Activated T-cell treated with anti-CD3 and anti-CD28 coated beads for 1 hour (primary cell): ENCODE measurements around the gene SGCD.

Experiments
- DNase-seq: peaks from one replicate; pipeline ENCODE4 v3.0.0-alpha.2; 2020; ENCODE audit warnings: low read depth

The SGCD gene

GRCh38 chr5:156401804-156402203, 74.8 kb downstream of the SGCD start:
- DNase-seq: no peak

GRCh38 chr5:156402387-156402921, 75.5 kb downstream of the SGCD start:
- no peak for DNase-seq

GRCh38 chr5:156405988-156406387, 79.0 kb downstream of the SGCD start:
- no peak for DNase-seq

- no peak for DNase-seq
Measured at GRCh38 chr5:156407251-156407650, 80.3 kb downstream of the SGCD start.

GRCh38 chr5:156409834-156410233, 82.9 kb downstream of the SGCD start:
- no peak for DNase-seq

GRCh38 chr5:156411185-156411613, 84.2 kb downstream of the SGCD start:
- no peak for DNase-seq

GRCh38 chr5:156411957-156412356, 85.0 kb downstream of the SGCD start:
- DNase-seq: no peak

GRCh38 chr5:156414391-156414790, 87.4 kb downstream of the SGCD start:
- no peak for DNase-seq

- no peak for DNase-seq
Measured at GRCh38 chr5:156419661-156420060, 92.7 kb downstream of the SGCD start.

- DNase-seq: no peak
Measured at GRCh38 chr5:156420665-156421064, 93.7 kb downstream of the SGCD start.

- no peak for DNase-seq
Measured at GRCh38 chr5:156421798-156422197, 94.8 kb downstream of the SGCD start.

GRCh38 chr5:156423597-156423996, 96.6 kb downstream of the SGCD start:
- DNase-seq: no peak

- no peak for DNase-seq
Measured at GRCh38 chr5:156427315-156427714, 100.4 kb downstream of the SGCD start.

GRCh38 chr5:156431956-156432829, 105.2 kb downstream of the SGCD start:
- DNase-seq: no peak

GRCh38 chr5:156432830-156433105, 105.8 kb downstream of the SGCD start:
- DNase-seq: no peak

GRCh38 chr5:156434471-156434870, 107.5 kb downstream of the SGCD start:
- no peak for DNase-seq

- DNase-seq: no peak
Measured at GRCh38 chr5:156435101-156435500, 108.1 kb downstream of the SGCD start.

- no peak for DNase-seq
Measured at GRCh38 chr5:156438076-156438475, 111.1 kb downstream of the SGCD start.

GRCh38 chr5:156444753-156445291, 117.9 kb downstream of the SGCD start:
- no peak for DNase-seq

GRCh38 chr5:156446526-156446925, 119.6 kb downstream of the SGCD start:
- DNase-seq: no peak

GRCh38 chr5:156450778-156451177, 123.8 kb downstream of the SGCD start:
- DNase-seq: no peak

- DNase-seq: no peak
Measured at GRCh38 chr5:156451505-156451904, 124.5 kb downstream of the SGCD start.

GRCh38 chr5:156456857-156457256, 129.9 kb downstream of the SGCD start:
- no peak for DNase-seq
